Skin epidermis (tissue), 12 donors: ENCODE measurements around the gene NOL9.
A peak's percentile ranks its signal among the peaks of the same experiment; 100 is the strongest.

ENCODE experiments used
- H3K27ac ChIP-seq, 21 experiments: fragments of 200-600 bp; sonication (generic) in 11 of 21; one replicate each; pipeline ENCODE4 v1.5.0; 2020; ENCODE audit warnings: mild to moderate bottlenecking in 3 of 21, inconsistent platforms in 2 of 21, moderate library complexity in 2 of 21
- H3K4me3 ChIP-seq, 7 experiments: fragments of 200-600 bp; sonication (generic) in 2 of 7; one replicate each; pipeline ENCODE4 v1.5.0; 2020; ENCODE audit warnings: inconsistent platforms in 2 of 7, mild to moderate bottlenecking in 2 of 7, moderate library complexity in 1 of 7

Gene NOL9

DNA sequence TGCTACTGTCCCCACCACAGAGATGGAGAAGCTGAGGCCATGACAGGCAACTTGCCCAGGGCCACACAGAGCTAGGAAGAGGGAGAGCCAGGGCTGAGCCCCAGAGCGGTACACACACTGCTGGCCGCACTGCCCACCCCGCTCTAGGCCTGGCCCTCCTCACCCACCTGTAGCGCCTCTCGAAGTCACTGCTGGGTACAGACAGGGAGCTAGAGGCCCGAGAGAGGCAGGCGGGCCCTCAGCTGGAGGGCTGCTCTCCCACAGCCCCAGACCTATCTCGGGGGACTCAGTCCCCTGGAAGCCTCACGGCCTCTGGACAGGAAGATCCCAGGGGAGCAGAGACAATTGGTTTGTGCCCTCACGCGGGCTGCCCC lies 45.5 kb downstream of the NOL9 start:
- H3K4me3 ChIP-seq: no peak overlapping the region
- H3K27ac ChIP-seq: no peak overlapping the region

DNA sequence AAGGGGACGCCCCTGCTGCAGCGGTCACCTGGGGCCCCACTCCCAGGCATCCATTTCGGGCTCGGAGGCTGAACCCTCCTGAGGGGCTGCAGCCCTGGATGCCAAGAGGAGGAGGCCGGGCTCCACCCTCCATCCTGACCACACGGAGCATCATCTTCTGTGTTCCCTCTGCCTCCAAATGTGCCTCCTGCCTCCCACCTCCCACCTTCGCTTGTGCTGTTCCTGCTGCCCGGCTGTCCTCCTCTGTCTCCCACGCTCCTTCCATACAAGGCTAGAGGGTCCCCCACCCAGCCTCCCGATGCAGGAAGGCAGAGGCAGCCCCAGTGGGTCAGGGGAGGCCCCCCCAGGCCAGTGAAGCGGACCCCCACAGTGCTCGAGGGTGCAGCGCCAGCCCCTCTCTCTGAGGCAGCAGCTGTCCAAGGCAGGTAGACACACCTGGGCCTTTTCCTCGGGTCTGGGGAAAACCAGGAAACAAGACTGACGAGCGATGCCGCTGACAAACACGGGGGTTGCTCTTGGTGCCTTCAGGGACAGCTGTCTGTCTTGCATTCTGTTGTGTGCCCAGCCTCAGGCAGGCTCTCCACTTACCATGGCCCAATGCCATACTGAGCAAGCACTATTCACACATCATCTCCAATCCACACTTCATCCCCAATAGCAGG lies 46.0 kb downstream of the NOL9 start:
- H3K4me3 ChIP-seq: no peak overlapping the region
- H3K27ac ChIP-seq: no peak overlapping the region

DNA sequence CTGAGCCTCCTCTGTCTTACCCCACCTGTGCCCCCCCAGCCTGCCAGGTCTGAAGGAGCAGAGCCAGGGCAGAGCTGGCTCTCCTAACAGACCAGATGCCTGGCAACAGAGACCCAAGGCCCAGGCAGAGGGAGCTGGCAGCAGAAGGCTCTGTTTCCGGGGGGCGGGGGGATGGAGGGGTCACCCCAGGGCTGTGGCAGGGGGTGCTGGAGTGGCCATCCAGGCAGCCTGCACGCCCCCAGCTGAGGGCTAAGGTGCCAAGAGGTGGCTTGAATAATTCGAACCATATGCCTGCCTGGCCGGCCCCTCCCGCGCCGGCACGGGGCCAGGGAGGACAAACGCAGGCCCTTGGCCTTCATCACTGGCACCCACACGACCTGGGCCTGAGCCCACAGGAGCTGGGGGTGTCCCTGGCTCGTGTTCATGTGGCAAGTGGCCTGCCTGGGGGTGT lies 46.8 kb downstream of the NOL9 start:
- peak overlapping the region in 1 of 21 experiments; percentile 3 for H3K27ac ChIP-seq

GRCh38 chr1:6507037-6507428 lies 47.3 kb downstream of the NOL9 start:
- Histone ChIP-seq H3K27ac (no peak overlapping the region), H3K4me3 (no peak overlapping the region)

More for the DNA sequence above, 46.8 kb downstream of the NOL9 start:
- H3K4me3 ChIP-seq: no peak overlapping the region

GRCh38 chr1:6506210-6507036 lies 47.9 kb downstream of the NOL9 start:
- Histone ChIP-seq H3K4me3 (no peak overlapping the region), H3K27ac (no peak overlapping the region)

DNA sequence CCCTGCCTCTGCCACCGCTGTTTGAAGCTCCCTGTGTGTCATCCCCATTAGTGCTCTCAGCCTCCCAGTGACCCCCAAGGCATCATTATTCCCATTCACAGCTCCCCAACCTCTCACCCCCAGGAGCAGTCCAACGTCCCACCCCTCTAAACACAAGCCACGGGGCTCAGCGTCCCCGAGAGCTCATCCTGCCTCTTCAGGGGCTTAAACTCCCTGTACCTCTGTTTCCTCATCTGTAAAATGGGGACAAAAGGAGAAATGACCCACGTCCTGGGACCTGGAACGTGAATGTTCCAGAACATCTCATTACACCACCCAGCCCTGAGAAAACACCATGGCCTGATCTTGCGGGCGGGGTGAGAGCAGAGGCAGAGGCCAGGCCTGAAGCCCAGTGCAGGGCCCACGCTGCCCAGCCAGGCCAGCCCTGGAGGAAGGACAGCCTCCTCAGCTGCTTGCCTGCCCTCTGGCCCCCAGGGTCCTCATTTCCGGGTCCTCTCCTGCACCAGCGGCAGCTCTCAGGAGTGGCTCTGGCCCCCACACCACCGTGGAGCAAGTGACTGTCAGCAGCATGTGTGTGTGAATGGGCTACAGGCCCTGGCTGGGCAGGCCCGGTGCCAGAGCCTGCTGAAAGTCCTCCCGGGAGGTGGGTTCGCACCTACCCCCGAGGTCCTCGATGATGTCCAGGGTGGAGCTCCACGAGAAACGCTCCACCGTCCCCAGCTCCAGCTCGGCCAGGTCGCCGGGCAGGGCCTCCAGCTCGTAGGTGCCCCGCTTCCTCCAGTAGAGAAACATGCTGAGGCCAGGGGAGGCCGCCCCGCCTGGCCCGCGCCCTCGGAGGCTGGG lies 48.7 kb downstream of the NOL9 start:
- no peak overlapping the region for H3K4me3 ChIP-seq
- H3K27ac ChIP-seq: no peak overlapping the region

- Histone ChIP-seq H3K27ac (no peak overlapping the region), H3K4me3 (no peak overlapping the region)
Observed at GRCh38 chr1:6504887-6505286, 49.4 kb downstream of the NOL9 start.

DNA sequence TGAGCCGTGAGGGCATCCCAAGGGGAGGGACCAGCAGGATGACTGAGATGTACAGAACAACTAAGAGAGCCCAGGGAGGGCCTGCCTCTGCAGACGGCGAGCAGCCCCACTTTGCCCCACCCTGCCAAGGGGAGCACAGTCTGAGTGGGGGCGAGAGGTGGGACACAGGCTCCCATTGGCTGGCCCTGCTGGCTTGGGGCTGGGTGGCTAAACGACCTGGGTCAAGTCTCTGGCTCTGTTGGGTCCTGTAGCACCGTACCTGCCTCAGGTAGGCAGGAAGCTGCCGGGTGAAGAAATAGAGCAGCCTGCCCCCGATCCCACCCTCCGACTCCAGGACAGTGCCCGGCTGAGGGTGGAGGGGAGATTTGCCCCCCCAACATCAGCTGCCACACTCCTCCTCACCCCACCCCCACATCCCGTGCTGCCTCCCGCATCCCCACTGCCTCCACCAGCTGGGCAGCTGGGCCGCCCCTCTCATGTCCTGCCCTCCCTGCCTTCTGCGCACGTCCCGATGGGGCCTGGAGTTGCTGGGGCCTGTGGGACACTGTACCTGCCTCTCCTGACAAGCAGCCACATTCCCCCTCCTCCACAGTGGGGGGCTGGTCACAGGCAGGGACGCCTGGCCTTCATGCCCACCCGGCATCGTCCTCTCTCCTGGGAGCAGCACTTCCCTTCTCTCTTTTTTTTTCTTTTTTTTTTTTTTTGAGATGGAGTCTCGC lies 50.3 kb downstream of the NOL9 start:
- no peak overlapping the region for H3K4me3 ChIP-seq

DNA sequence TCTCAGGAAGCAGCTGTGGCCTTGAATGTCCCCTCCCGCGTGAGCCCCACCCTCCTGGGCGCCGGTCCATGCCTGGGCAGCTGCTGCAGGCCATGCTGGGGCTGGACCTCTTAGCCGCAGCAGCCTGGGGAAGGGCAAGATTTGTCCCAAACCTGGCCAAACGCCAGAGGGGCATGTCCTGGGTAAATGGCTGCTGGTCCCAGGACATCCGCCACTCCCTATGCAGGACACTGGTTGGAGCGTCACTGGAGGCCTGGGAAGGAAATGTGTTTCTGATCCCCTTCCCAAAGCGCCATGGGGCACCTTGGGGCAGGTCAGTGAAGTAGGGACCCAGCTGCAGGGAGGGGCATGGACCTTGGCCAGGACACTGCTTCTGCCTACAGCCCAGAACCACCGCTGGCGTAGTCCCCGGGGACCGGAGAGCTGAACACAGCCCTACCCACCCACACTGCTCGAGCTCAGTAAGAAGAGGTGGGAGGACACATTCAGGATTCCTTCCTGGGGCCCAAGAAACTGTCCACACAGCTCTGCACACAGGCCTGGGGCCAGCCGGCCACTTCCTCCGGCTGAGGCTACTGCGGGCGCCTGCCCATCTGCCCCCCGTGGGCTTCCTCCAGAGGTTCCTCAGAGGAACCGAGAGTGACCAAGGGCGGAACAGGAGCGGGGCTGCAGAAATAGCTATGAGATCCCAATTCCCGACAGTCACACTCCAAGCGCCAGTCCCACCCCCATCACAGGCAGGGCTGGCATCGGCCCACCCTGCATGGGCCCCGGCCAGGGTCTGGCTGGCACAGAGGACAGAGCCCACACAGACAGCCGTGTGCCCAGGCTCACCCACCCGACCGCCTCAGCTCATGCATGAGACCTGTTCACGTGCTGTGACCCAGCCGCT lies 52.1 kb downstream of the NOL9 start:
- Histone ChIP-seq H3K27ac (peak overlapping the region in 1 of 21 experiments; percentile 28), H3K4me3 (no peak overlapping the region)

More for the DNA sequence above, 50.3 kb downstream of the NOL9 start:
- H3K27ac ChIP-seq: no peak overlapping the region

- Histone ChIP-seq H3K27ac (peak overlapping the region in 1 of 21 experiments; percentile 19), H3K4me3 (no peak overlapping the region)
Observed at GRCh38 chr1:6501279-6501813, 53.0 kb downstream of the NOL9 start.

- H3K27ac ChIP-seq: peak overlapping the region in 2 of 21 experiments; percentile 19 to 29
Observed at GRCh38 chr1:6500544-6501278, 53.6 kb downstream of the NOL9 start.

GRCh38 chr1:6499296-6499695 lies 55.0 kb downstream of the NOL9 start:
- H3K27ac ChIP-seq: peak overlapping the region in 6 of 21 experiments; percentile 5 to 42 (median 32)

More at GRCh38 chr1:6500544-6501278, 53.6 kb downstream of the NOL9 start:
- H3K4me3 ChIP-seq: no peak overlapping the region

GRCh38 chr1:6498576-6499111 lies 55.7 kb downstream of the NOL9 start:
- peak overlapping the region in 7 of 21 experiments; percentile 4 to 66 (median 30) for H3K27ac ChIP-seq
- no peak overlapping the region for H3K4me3 ChIP-seq

More at GRCh38 chr1:6499296-6499695, 55.0 kb downstream of the NOL9 start:
- H3K4me3 ChIP-seq: no peak overlapping the region

GRCh38 chr1:6497867-6498575 lies 56.3 kb downstream of the NOL9 start:
- Histone ChIP-seq H3K4me3 (peak overlapping the region; percentile 42 to 58 (median 45)), H3K27ac (peak overlapping the region in 9 of 21 experiments; percentile 4 to 67 (median 39))

- Histone ChIP-seq H3K4me3 (peak overlapping the region; percentile 42 to 58 (median 45)), H3K27ac (peak overlapping the region in 15 of 21 experiments; percentile 9 to 75 (median 57))
Observed at GRCh38 chr1:6497215-6497866, 57.0 kb downstream of the NOL9 start.

DNA sequence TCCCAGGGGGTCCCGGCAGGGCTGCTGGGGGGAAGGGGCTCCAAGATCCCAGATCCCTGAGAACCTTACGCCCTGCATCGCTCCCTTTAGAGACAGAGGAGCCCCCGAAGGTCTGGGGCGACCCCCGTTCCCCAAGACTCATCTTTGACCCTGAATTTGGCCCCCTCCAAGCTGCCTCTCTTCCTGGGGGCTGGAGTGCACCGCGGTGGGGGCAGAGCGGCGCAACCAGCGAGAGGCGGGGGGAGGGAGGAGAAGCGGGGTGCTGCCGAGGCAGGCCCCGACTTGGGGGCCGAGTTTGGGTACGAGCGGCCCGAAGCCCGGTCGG lies 57.5 kb downstream of the NOL9 start:
- Histone ChIP-seq H3K27ac (peak overlapping the region in 15 of 21 experiments; percentile 9 to 75 (median 57)), H3K4me3 (peak overlapping the region; percentile 36 to 58 (median 45))
